GM12878 (cell line): ENCODE data around the gene TCIRG1. TPM values are rescaled to one million over a fixed set of nuclear protein-coding genes. Genes with fewer than 3 reads are reported as not detected.

ENCODE experiments used
- ATF2 ChIP-seq: IDR thresholded peaks from 2 replicates; pipeline ENCODE4 v1.6.1; 2012; ENCODE audit warnings: low read length, inconsistent platforms
- CHD1 ChIP-seq: IDR thresholded peaks from 2 replicates; pipeline ENCODE4 v1.6.1; 2012; ENCODE audit warnings: low read depth, low read length, improper control_type of control experiment
- CHD4 ChIP-seq: fragments of 200-600 bp; sonication (generic); IDR thresholded peaks from 2 replicates; pipeline ENCODE4 v1.6.1; 2016; ENCODE audit warnings: mild to moderate bottlenecking
- JUND ChIP-seq: IDR thresholded peaks from 2 replicates; pipeline ENCODE4 v1.6.1; 2012; ENCODE audit warnings: low read depth, mild to moderate bottlenecking, low read length, improper control_type of control experiment, moderate library complexity
- KDM1A ChIP-seq: fragments of 200-600 bp; sonication (generic); IDR thresholded peaks from 2 replicates; pipeline ENCODE4 v1.6.1; 2016; ENCODE audit warnings: borderline replicate concordance
- LARP7 ChIP-seq: fragments of 450-650 bp; IDR thresholded peaks from 2 replicates; pipeline ENCODE4 v1.6.1; 2017; ENCODE audit warnings: mild to moderate bottlenecking
- MLLT1 ChIP-seq: fragments of 450-650 bp; IDR thresholded peaks from 2 replicates; pipeline ENCODE4 v1.6.1; 2016; ENCODE audit warnings: mild to moderate bottlenecking
- NBN ChIP-seq: fragments of 450-650 bp; IDR thresholded peaks from 2 replicates; pipeline ENCODE4 v1.6.1; 2016
- NFIC ChIP-seq: IDR thresholded peaks from 2 replicates; pipeline ENCODE4 v1.6.1; 2012; ENCODE audit warnings: low read depth, mild to moderate bottlenecking, inconsistent platforms, low read length, moderate library complexity
- NFXL1 ChIP-seq: fragments of 450-650 bp; IDR thresholded peaks from 2 replicates; pipeline ENCODE4 v1.6.1; 2017; ENCODE audit warnings: antibody characterized with exemption, mild to moderate bottlenecking, borderline replicate concordance
- PML ChIP-seq: IDR thresholded peaks from 2 replicates; pipeline ENCODE4 v1.6.1; 2012; ENCODE audit warnings: low read length, inconsistent platforms
- POLR2AphosphoS5 ChIP-seq: IDR thresholded peaks from 2 replicates; pipeline ENCODE4 v1.6.1; 2011; ENCODE audit warnings: mild to moderate bottlenecking, low read length, inconsistent platforms
- SMARCA5 ChIP-seq: fragments of 450-650 bp; IDR thresholded peaks from 2 replicates; pipeline ENCODE4 v1.6.1; 2017; ENCODE audit warnings: mild to moderate bottlenecking
- SREBF1 ChIP-seq: IDR thresholded peaks from 2 replicates; pipeline ENCODE4 v1.6.1; 2012; ENCODE audit warnings: mild to moderate bottlenecking, low read length
- SUPT20H ChIP-seq: IDR thresholded peaks from 2 replicates; pipeline ENCODE4 v1.6.1; 2011; ENCODE audit warnings: low read depth, mild to moderate bottlenecking, low read length, moderate library complexity, borderline replicate concordance; ENCODE audit not compliant: control insufficient read depth
- TARDBP ChIP-seq: IDR thresholded peaks from 2 replicates; pipeline ENCODE4 v1.6.1; 2016; ENCODE audit warnings: borderline replicate concordance
- USF1 ChIP-seq: IDR thresholded peaks from 2 replicates; pipeline ENCODE4 v1.6.1; 2011; ENCODE audit warnings: borderline replicate concordance, low read depth, mild to moderate bottlenecking, moderate library complexity, mixed read lengths, low read length; ENCODE audit not compliant: insufficient read depth; ENCODE audit errors: extremely low read length
- ZBTB11 ChIP-seq: fragments of 450-650 bp; formaldehyde crosslinking; IDR thresholded peaks from 2 replicates; pipeline ENCODE4 v1.5.0; 2022; ENCODE audit warnings: mild to moderate bottlenecking, missing genetic modification characterization
- ZNF384 ChIP-seq: IDR thresholded peaks from 2 replicates; pipeline ENCODE4 v1.6.1; 2012; ENCODE audit warnings: low read depth, mild to moderate bottlenecking, low read length, improper control_type of control experiment, borderline replicate concordance
- polyA plus RNA-seq, 11 experiments: library from polyadenylated mRNA; depleted of rRNA in 4 of 11; unstranded in 6 of 11; stranded (reverse) in 5 of 11; fragments of >200 nt; fragmentation: Nextera tagmentation in 4 of 11; fragmentation: Illumina TruSeq in 1 of 11; extraction: Ambion mirVana in 4 of 11; extraction: Trizol in 1 of 11; gene quantifications; 1 replicate in 1 of 11; 2 replicates in 10 of 11; pipeline versions ENCODE4 v1.2.1 to v1.2.3, GENCODE V29; 2011 to 2016; ENCODE audit warnings: inconsistent platforms in 2 of 11, missing spikeins in 2 of 11, low read depth in 1 of 11
- total RNA-seq, 4 experiments: library from RNA; depleted of rRNA in 3 of 4; stranded (reverse); fragments of >200 nt in 3 of 4; fragmentation: Illumina TruSeq in 1 of 4; extraction: Trizol in 1 of 4; gene quantifications; 2 replicates each; pipeline versions ENCODE4 v1.2.1 to v1.2.3, GENCODE V29; 2013 to 2021

TCIRG1 gene
- total and polyA plus RNA-seq, 10 of the 15 experiments (the other 5 are each of a cell fraction or from before 2014, with no cell fraction given), result 0.76 to 218 (median 87.4) TPM

GRCh38 chr11:68077617-68078582 lies 39.1 kb downstream of the TCIRG1 start (continued):
- TF ChIP-seq ZBTB11 (no peak), KDM1A (no peak), NFXL1 (no peak), JUND (no peak), NBN (no peak), ZNF384 (no peak), SMARCA5 (no peak), USF1 (no peak), NFIC (no peak), CHD1 (no peak), LARP7 (no peak), TARDBP (no peak), MLLT1 (peak; percentile 57; the same call in 1 of the 2 replicates), CHD4 (no peak), PML (no peak), ATF2 (no peak), SREBF1 (no peak), POLR2AphosphoS5 (0 out of 2 replicates have a peak, but pooled peaks have one; percentile 34), SUPT20H (no peak)
